Loucy (cell line): ENCODE measurements around the gene MEP1B.
"Not testable (repeated sequence)": the region's sequence is repeated elsewhere in the genome, so short reads cannot be mapped to it uniquely, and the experiment has no call there.

ENCODE experiments used
- H2AFZ ChIP-seq: fragments of 200-600 bp; sonication (generic); 2 replicates; pipeline ENCODE4 v1.6.0; 2016; ENCODE audit warnings: antibody characterized with exemption, mild to moderate bottlenecking, low read length, moderate library complexity
- H3F3A ChIP-seq: fragments of 200-600 bp; 2 replicates; pipeline ENCODE4 v1.6.0; 2016; ENCODE audit warnings: antibody characterized with exemption, low read depth, mild to moderate bottlenecking
- H3K27me3 ChIP-seq: fragments of 200-600 bp; sonication (generic); 2 replicates; pipeline ENCODE4 v1.6.1; 2014; ENCODE audit warnings: low read length, mild to moderate bottlenecking; ENCODE audit not compliant: insufficient read depth, poor library complexity, severe bottlenecking
- H3K36me3 ChIP-seq: fragments of 200-600 bp; sonication (generic); 2 replicates; pipeline ENCODE4 v1.6.1; 2016; ENCODE audit warnings: low read length; ENCODE audit not compliant: insufficient read depth
- H3K4me1 ChIP-seq: fragments of 200-600 bp; sonication (generic); 2 replicates; pipeline ENCODE4 v1.5.1; 2014; ENCODE audit warnings: low read length, mild to moderate bottlenecking; ENCODE audit not compliant: insufficient read depth, poor library complexity, severe bottlenecking
- H3K4me2 ChIP-seq: fragments of 200-600 bp; sonication (generic); 2 replicates; pipeline ENCODE4 v1.6.0; 2014; ENCODE audit warnings: antibody characterized with exemption, low read length, low read depth, mild to moderate bottlenecking; ENCODE audit not compliant: poor library complexity, severe bottlenecking
- H3K4me3 ChIP-seq: fragments of 200-600 bp; sonication (generic); 2 replicates; pipeline ENCODE4 v1.5.1; 2014; ENCODE audit warnings: low read length, mild to moderate bottlenecking, mixed read lengths; ENCODE audit not compliant: poor library complexity, severe bottlenecking
- H3K79me2 ChIP-seq: fragments of 200-600 bp; sonication (generic); 2 replicates; pipeline ENCODE4 v1.6.1; 2014; ENCODE audit warnings: low read length; ENCODE audit not compliant: insufficient read depth
- H3K9ac ChIP-seq: fragments of 200-600 bp; sonication (generic); 2 replicates; pipeline ENCODE4 v1.6.0; 2014; ENCODE audit warnings: mild to moderate bottlenecking, low read depth, low read length, moderate library complexity; ENCODE audit not compliant: poor library complexity, severe bottlenecking
- H3K9me2 ChIP-seq: fragments of 200-600 bp; sonication (generic); replicated peaks from 2 replicates; pipeline ENCODE4 v1.6.1; 2016; ENCODE audit warnings: low read depth, low read length, mixed read lengths
- H3K9me3 ChIP-seq: fragments of 200-600 bp; sonication (generic); 2 replicates; pipeline ENCODE4 v1.6.1; 2014; ENCODE audit warnings: mild to moderate bottlenecking, antibody characterized with exemption, low read length, low read depth; ENCODE audit not compliant: insufficient read depth
- H4K20me1 ChIP-seq: fragments of 200-600 bp; sonication (generic); 2 replicates; pipeline ENCODE4 v1.6.0; 2014; ENCODE audit warnings: antibody characterized with exemption, low read length, mild to moderate bottlenecking; ENCODE audit not compliant: insufficient read depth, poor library complexity, severe bottlenecking
- CTCF ChIP-seq: fragments of 200-600 bp; sonication (generic); conservative IDR thresholded peaks from 2 replicates; pipeline ENCODE4 v1.5.1; 2014; ENCODE audit warnings: mild to moderate bottlenecking, antibody characterized with exemption, low read length
- EZH2phosphoT487 ChIP-seq: fragments of 200-600 bp; IDR thresholded peaks from 2 replicates; pipeline ENCODE4 v1.6.1; 2018; ENCODE audit warnings: antibody characterized with exemption, mild to moderate bottlenecking, moderate library complexity, borderline replicate concordance

Gene MEP1B

DNA sequence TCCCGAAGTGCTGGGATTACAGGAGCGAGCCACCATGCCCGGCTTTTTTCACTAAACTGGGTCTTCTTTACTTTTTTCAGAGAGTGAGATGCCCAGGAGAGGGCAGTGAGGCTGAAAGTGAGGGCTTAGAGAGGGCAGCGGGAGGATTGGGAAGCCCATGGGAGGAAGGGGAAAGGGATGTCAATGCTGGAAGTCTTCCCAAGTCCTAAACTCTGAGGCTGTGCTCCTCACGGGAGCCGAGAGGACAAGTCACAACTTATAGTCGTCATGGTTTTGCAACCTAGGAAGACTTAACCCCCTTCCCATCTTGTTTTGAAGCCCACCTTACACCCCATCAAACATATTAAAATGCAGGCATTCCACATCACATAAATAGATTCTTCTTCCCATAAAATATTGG is 15.1 kb upstream of the MEP1B start:
- H3K9ac ChIP-seq = no peak overlapping the region
- H3K36me3 ChIP-seq = no peaks in the 10 kb centered on the region
- H4K20me1 ChIP-seq = no peaks in the 10 kb centered on the region
- H3K27me3 ChIP-seq = no peaks in the 10 kb centered on the region
- no peak overlapping the region for H2AFZ ChIP-seq
- H3K9me2 ChIP-seq = no peaks in the 10 kb centered on the region
- no peaks in the 10 kb centered on the region for H3K79me2 ChIP-seq
- TF ChIP-seq EZH2phosphoT487 = no peak
- no peak for TF ChIP-seq CTCF
- H3K4me2 ChIP-seq = no peak overlapping the region
- no peaks in the 10 kb centered on the region for H3K9me3 ChIP-seq
- no peaks in the 10 kb centered on the region for H3F3A ChIP-seq
- H3K4me3 ChIP-seq = no peak overlapping the region
- H3K4me1 ChIP-seq = no peaks in the 10 kb centered on the region

GRCh38 chr18:32175265-32175664 is 14.6 kb upstream of the MEP1B start:
- H3K9me3 ChIP-seq = no peaks in the 10 kb centered on the region
- H2AFZ ChIP-seq = no peak overlapping the region
- no peak overlapping the region for H3K9ac ChIP-seq
- no peaks in the 10 kb centered on the region for H4K20me1 ChIP-seq
- no peaks in the 10 kb centered on the region for H3K9me2 ChIP-seq
- H3K4me2 ChIP-seq = no peak overlapping the region
- no peaks in the 10 kb centered on the region for H3K27me3 ChIP-seq
- H3K36me3 ChIP-seq = no peaks in the 10 kb centered on the region
- H3F3A ChIP-seq = no peaks in the 10 kb centered on the region
- TF ChIP-seq EZH2phosphoT487 (no peak), CTCF (no peak)
- H3K4me1 ChIP-seq = no peaks in the 10 kb centered on the region
- H3K79me2 ChIP-seq = no peaks in the 10 kb centered on the region
- H3K4me3 ChIP-seq = no peak overlapping the region

- not testable (repeated sequence) for H3K9me2 ChIP-seq, H3F3A ChIP-seq, H4K20me1 ChIP-seq, H3K4me2 ChIP-seq, H3K9me3 ChIP-seq, H3K27me3 ChIP-seq, H3K36me3 ChIP-seq, H3K4me1 ChIP-seq, H3K9ac ChIP-seq, H2AFZ ChIP-seq, H3K79me2 ChIP-seq, H3K4me3 ChIP-seq
Observed at GRCh38 chr18:32176745-32177144, 13.1 kb upstream of the MEP1B start.

GRCh38 chr18:32177530-32177929 is 12.3 kb upstream of the MEP1B start:
- Histone ChIP-seq H3K4me1 (no peaks in the 10 kb centered on the region), H3K36me3 (no peaks in the 10 kb centered on the region), H3K9me2 (no peaks in the 10 kb centered on the region), H3K4me3 (no peak overlapping the region), H3K27me3 (no peaks in the 10 kb centered on the region), H2AFZ (no peak overlapping the region), H3F3A (no peaks in the 10 kb centered on the region), H3K79me2 (no peaks in the 10 kb centered on the region), H3K9me3 (no peaks in the 10 kb centered on the region), H3K4me2 (no peak overlapping the region), H3K9ac (no peak overlapping the region), H4K20me1 (no peaks in the 10 kb centered on the region)
- TF ChIP-seq CTCF (no peak), EZH2phosphoT487 (no peak)
